ENCODE measurements around the gene PON2. TPM values are rescaled to one million over a fixed set of nuclear protein-coding genes. Genes with fewer than 3 reads are reported as not detected.

Gene PON2
- total and polyA plus RNA-seq, 2 donors (not counting 1 experiment from before 2014, with no cell fraction given): 7.5 to 8.3 TPM

- peaks cover 3% of the 10 kb centered on the region for H3K27me3 Mint-ChIP-seq
- no peaks in the 10 kb centered on the region for H3K36me3 ChIP-seq (replicated peaks in 1 of 2; ENCODE audit: control extremely low read depth in 1 of 2, control insufficient read depth in 1 of 2, extremely low read depth in 1 of 2, insufficient read depth in 2 of 2, low read length in 1 of 2)
- H3K79me2 ChIP-seq (ENCODE audit: control insufficient read depth, insufficient read depth, low read length): no peaks in the 10 kb centered on the region
- ChIA-PET CTCF (interaction anchor here (1.0 kb wide), 1 partner anchor 44 kb away, joined by 6 read pairs; no protein-coding TSS in a partner anchor), POLR2A (no interaction called here)
- no peaks in the 10 kb centered on the region for H3K9me3 ChIP-seq (ENCODE audit: control extremely low read depth in 1 of 3, control insufficient read depth in 2 of 3, insufficient read depth in 1 of 3, low read length in 2 of 3)
- no peak overlapping the region for H3K27ac ChIP-seq (ENCODE audit: low read length in 2 of 2)
- no peak overlapping the region for H3K4me3 ChIP-seq (ENCODE audit: control extremely low read depth in 1 of 5, extremely low read depth in 1 of 5, insufficient read depth in 1 of 5, low read depth in 2 of 5, low read length in 4 of 5)
- H3K4me2 ChIP-seq (replicated peaks; ENCODE audit: low read depth, low read length, poor library complexity, severe bottlenecking): no peak overlapping the region
- H4K20me1 ChIP-seq (ENCODE audit: control insufficient read depth, insufficient read depth, low read length, poor library complexity, severe bottlenecking): no peaks in the 10 kb centered on the region
- no peak overlapping the region for H2AFZ ChIP-seq (ENCODE audit: insufficient read depth, low read depth, low read length, poor library complexity, severe bottlenecking)
- H3K4me1 Mint-ChIP-seq: peaks cover 16% of the 10 kb centered on the region
- no peaks in the 10 kb centered on the region for H3K27me3 ChIP-seq (replicated peaks in 1 of 4; ENCODE audit: control extremely low read depth in 1 of 4, control insufficient read depth in 3 of 4, insufficient read depth in 4 of 4, low read length in 3 of 4)
- TF ChIP-seq EZH2 (IDR thresholded peaks at IDR 0.05; ENCODE audit: borderline replicate concordance, insufficient read depth, low read depth, low read length, poor library complexity, severe bottlenecking) (no peak), CTCF (IDR thresholded peaks at IDR 0.05) (no peak)
- ATAC-seq (ENCODE audit: low read depth): no peak
- H3K4me3 Mint-ChIP-seq: no peak overlapping the region
- no peaks in the 10 kb centered on the region for H3K9me3 Mint-ChIP-seq (ENCODE audit: insufficient read depth)
- DNase-seq: no peak
- no peak overlapping the region for H3K9ac ChIP-seq (ENCODE audit: low read length)
- intact Hi-C loops (cut with micrococcal nuclease): no loop called here
- H3K4me1 ChIP-seq (ENCODE audit: control insufficient read depth in 2 of 2, insufficient read depth in 2 of 2, low read length in 2 of 2): peaks cover 7 to 16% of the 10 kb centered on the region in 2 donors
- 95% methylated on average over 2 of the region's 2 CpGs for WGBS (ENCODE audit: insufficient coverage)
- H3K27ac Mint-ChIP-seq: no peak overlapping the region
These were observed 2.2 kb downstream of the PON2 start for GRCh38 chr7:95432606-95433005.

GRCh38 chr7:95430864-95431263 is 4.0 kb downstream of the PON2 start:
- Mint-ChIP-seq H3K27ac (no peak overlapping the region), H3K4me1 (peaks cover 12% of the 10 kb centered on the region), H3K4me3 (no peak overlapping the region), H3K27me3 (peaks cover 3% of the 10 kb centered on the region), H3K9me3 (ENCODE audit: insufficient read depth) (no peaks in the 10 kb centered on the region)
- Histone ChIP-seq H3K27ac (ENCODE audit: low read length in 2 of 2) (no peak overlapping the region), H2AFZ (ENCODE audit: insufficient read depth, low read depth, low read length, poor library complexity, severe bottlenecking) (no peak overlapping the region), H3K4me1 (ENCODE audit: control insufficient read depth in 2 of 2, insufficient read depth in 2 of 2, low read length in 2 of 2) (peaks cover 7 to 16% of the 10 kb centered on the region in 2 donors), H3K4me2 (replicated peaks; ENCODE audit: low read depth, low read length, poor library complexity, severe bottlenecking) (no peak overlapping the region), H3K27me3 (replicated peaks in 1 of 4; ENCODE audit: control extremely low read depth in 1 of 4, control insufficient read depth in 3 of 4, insufficient read depth in 4 of 4, low read length in 3 of 4) (no peaks in the 10 kb centered on the region), H3K36me3 (replicated peaks in 1 of 2; ENCODE audit: control extremely low read depth in 1 of 2, control insufficient read depth in 1 of 2, extremely low read depth in 1 of 2, insufficient read depth in 2 of 2, low read length in 1 of 2) (no peaks in the 10 kb centered on the region), H3K4me3 (ENCODE audit: control extremely low read depth in 1 of 5, extremely low read depth in 1 of 5, insufficient read depth in 1 of 5, low read depth in 2 of 5, low read length in 4 of 5) (no peak overlapping the region), H3K9ac (ENCODE audit: low read length) (no peak overlapping the region), H3K9me3 (ENCODE audit: control extremely low read depth in 1 of 3, control insufficient read depth in 2 of 3, insufficient read depth in 1 of 3, low read length in 2 of 3) (no peaks in the 10 kb centered on the region), H4K20me1 (ENCODE audit: control insufficient read depth, insufficient read depth, low read length, poor library complexity, severe bottlenecking) (no peaks in the 10 kb centered on the region), H3K79me2 (ENCODE audit: control insufficient read depth, insufficient read depth, low read length) (no peaks in the 10 kb centered on the region)
- 80% methylated on average over 1 of the region's 2 CpGs for WGBS (ENCODE audit: insufficient coverage)
- intact Hi-C loops (cut with micrococcal nuclease): no loop called here
- no peak for TF ChIP-seq EZH2 (IDR thresholded peaks at IDR 0.05; ENCODE audit: borderline replicate concordance, insufficient read depth, low read depth, low read length, poor library complexity, severe bottlenecking)
- no peak for TF ChIP-seq CTCF (IDR thresholded peaks at IDR 0.05)
- ATAC-seq (ENCODE audit: low read depth) (no peak), DNase-seq (no peak)
- POLR2A ChIA-PET: interaction anchor here (0.7 kb wide), 1 partner anchor 524 kb away, joined by 6 read pairs; no protein-coding TSS in a partner anchor
- CTCF ChIA-PET: no interaction called here
